HUDEP-2 (cell line): ENCODE measurements around the gene SH3D19.
"Not testable (repeated sequence)": the region's sequence is repeated elsewhere in the genome, so short reads cannot be mapped to it uniquely, and the experiment has no call there.

Experiments used
- DNase-seq, 76 experiments: peaks; one replicate each; lab custom pipeline; 2025; ENCODE audit not compliant: unreplicated experiment in 76 of 76; lab: John Stamatoyannopoulos, UW

SH3D19 gene

GRCh38 chr4:151322161-151322560, 3.2 kb downstream of the SH3D19 start:
- DNase-seq, result not testable (repeated sequence)

- no peak for DNase-seq
Measured at GRCh38 chr4:151321586-151321985, 3.8 kb downstream of the SH3D19 start.

GRCh38 chr4:151319490-151319889, 5.9 kb downstream of the SH3D19 start:
- no peak for DNase-seq

GRCh38 chr4:151318307-151319006, 6.9 kb downstream of the SH3D19 start:
- no peak for DNase-seq

- DNase-seq, result no peak
Measured at GRCh38 chr4:151316645-151317044, 8.8 kb downstream of the SH3D19 start.

GRCh38 chr4:151315212-151315886, 10.1 kb downstream of the SH3D19 start:
- DNase-seq, result no peak

- DNase-seq, result peak in 1 of 76 experiments; percentile 6
Measured at GRCh38 chr4:151314479-151314878, 10.9 kb downstream of the SH3D19 start.

DNA sequence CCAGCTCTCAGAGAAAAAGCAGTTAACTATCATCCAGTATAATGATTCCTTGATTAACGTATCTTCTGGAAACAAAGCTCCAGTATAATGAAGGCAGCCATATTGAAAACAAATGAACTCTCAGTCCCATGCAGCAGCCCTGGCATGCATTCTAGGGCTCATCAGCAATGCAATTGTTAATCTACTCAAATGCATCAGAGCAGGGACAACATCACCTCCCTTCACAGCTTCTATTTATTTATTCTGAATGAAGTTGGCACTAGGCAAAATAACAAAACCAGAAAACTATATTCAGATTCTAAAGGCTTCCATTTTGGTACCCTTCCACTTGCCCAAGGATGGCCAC, 11.4 kb downstream of the SH3D19 start:
- no peak for DNase-seq

DNA sequence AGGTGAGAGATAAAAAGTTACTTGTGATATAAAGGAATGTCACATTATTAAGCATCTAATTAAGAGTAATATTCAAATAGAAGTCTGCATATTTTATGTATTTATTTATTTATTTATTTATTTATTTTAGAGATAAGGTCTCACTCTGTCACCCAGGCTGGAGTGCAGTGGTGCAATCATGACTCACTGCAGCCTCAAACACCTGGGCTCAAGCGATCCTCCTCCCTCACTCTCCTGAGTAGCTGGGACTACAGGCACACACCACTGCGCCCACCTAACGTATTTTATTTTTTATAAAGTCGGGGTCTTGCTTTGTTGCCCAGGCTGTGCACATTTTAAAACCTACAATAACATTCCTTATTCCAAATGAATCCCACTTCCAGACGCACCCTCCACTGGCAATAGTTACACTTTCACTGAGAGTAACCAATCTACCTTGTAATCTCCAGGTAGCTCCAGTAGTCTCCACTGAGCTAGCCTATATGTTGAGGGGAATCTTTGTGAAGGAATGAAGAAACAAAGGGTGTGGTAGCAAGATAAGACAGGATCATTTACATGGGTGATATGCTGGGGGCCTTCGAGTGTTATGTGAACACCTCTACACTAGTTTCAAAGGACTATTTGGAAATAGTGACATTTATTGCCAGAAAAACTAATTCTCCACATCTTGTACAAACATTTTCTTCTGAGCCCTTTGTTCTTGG, 11.9 kb downstream of the SH3D19 start:
- no peak for DNase-seq

DNA sequence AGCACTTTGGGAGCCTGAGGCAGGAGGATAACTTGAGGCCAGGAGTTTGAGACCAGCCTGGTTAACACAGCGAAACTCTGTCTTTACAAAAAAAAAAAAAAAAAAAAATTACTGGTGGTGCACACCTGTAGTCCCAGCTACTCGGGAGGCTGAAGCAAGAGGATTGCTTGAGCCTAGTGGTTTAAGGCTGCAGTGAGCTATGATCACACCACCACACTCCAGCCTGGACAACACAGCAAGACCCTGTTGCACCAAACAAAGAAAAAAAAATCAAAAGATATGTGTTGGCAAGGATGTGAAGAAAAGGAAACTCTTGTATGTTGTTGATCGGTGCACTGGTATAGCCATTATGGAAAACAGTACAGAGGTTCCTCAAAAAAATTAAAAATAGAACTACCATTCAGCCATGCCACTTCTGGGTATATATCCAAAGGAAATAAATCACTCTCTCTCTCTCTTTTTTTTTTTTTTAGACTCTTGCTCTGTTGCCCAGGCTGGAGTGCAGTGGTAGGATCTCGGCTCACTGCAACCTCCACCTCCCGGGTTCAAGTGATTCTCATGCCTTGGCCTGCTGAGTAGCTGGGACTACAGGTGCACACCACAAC, 15.2 kb downstream of the SH3D19 start:
- DNase-seq, result no peak

GRCh38 chr4:151304755-151305154, 20.6 kb downstream of the SH3D19 start:
- DNase-seq, result no peak

- DNase-seq, result no peak
Measured at GRCh38 chr4:151304226-151304625, 21.2 kb downstream of the SH3D19 start.

DNA sequence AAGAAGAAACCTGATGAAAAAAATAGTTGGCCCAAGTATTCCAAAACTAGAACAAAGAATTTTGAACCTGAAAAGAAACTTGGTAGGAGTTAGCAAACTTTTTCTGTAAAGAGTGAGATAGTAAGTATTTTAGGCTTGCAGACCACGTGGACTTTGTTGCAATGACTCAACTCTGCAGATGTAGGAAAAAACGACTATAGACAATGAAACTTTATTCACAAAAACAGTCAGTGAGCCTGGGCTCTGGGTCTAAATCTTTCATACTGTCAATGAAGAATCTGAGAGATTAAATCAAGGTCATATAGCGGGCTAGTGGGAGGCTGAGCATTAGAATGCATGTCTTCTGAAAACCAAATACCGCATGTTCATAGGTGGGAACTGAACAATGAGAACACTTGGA, 23.0 kb downstream of the SH3D19 start:
- DNase-seq, result no peak

DNA sequence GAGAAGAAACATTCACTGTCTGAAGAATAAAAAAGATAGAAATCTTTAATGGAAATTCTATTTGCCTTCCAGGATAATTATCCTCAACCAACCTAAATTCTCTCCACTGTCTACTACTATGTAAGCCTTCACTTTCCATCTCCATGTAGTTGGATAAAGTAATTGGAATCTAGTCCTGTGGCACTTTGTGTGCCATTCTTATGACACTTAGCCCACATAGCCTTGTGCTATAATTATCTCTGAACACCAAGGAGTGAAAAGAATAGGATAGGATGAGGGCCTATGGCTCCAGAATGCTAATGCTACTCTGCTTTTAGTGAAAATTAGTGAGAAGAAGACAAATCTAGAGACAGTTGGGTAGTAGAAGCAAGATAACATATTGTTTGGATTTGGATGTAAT, 28.2 kb downstream of the SH3D19 start:
- no peak for DNase-seq

GRCh38 chr4:151296227-151296626, 29.2 kb downstream of the SH3D19 start:
- no peak for DNase-seq

DNA sequence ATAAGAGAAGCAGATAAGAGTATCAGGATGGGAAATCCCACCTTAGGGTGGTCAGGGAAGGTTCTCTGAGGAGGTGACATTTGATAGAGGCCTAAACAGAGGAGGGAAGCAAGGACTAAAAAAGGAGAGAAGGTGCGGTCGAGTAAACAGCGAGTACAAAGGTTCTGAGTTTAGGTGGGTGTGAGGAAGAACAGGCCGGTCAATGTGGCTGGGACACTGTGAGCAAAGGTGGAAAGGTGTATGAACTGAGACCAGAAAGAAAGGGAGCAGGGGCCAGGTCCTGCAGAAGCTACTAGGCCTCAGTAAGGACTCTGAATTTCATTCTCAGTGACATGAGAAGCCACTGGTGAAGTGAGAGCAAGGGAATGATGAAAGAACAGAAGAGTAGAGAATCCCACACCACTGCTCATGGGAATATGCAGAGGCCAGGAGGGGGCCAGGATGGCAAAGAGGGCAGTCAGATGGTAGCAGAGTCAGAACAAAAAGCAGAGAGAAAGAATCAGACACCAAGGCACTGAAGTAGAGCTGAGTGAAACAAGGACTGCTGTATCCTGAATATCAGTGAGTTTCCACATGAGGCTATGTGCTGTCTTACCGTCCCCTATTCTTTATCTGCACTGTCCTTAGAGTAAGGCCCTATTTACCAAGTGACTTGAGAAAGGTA, 30.4 kb downstream of the SH3D19 start:
- DNase-seq, result no peak

DNA sequence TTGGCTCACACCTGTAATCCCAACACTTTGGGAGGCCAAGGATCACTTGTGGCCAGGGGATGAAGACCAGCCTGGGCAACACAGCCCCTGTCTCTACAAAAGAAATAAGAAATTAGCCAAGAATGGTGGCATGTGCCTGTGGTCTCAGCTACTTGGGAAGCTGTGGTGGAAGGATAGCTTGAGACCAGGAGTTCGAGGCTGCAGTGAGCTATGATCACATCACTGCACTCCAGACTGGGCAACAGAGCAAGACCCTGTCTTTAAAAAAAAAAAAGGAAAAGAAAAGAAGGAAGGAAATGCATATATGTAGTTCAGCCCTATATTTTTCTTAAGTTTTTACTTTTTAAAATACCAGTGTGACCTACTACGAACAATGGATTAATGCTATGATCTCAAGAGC, 33.4 kb downstream of the SH3D19 start:
- no peak for DNase-seq

DNA sequence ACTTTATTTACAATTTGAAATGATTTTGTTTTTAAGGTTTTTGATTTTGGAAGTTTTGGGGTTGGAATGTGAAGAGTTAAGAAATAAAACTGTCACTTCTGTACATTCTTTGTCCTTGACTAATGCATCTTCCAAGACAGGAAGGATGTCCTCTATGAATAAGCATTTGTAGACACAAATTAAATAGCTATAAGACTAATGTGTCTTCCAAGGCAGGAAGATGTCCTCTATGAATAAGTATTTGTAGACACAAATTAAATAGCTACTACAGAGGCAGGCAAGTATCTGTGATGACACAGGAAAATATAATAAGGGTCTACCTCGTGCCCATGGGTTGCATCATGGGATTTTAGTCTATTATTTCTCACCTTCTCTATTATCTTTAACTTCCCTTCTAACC, 33.9 kb downstream of the SH3D19 start:
- no peak for DNase-seq

DNA sequence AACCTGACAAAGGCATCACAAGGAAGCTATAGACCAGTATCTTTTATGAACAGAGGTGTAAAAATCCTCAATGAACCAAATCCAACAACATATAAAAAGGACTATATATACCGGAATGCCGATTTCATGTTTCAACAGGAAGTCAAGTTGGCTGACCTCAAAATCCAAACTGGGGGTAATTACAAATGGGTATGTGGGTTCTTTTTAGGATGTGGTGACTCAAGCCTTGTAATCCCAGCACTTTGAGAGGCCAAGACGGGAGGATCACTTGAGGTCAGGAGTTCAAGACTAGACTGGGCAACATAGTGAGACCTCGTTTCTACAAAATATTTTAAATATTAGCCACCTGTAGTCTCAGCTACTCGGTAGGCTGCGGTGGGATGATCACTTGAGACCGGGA, 38.0 kb downstream of the SH3D19 start:
- no peak for DNase-seq

- no peak for DNase-seq
Measured at GRCh38 chr4:151284534-151285245, 40.7 kb downstream of the SH3D19 start.
